A673 (cell line): ENCODE results near the gene RPS19.

Source experiments
- EZH2 ChIP-seq: fragments of 200-600 bp; sonication (generic); IDR thresholded peaks from 2 replicates; pipeline ENCODE4 v1.6.1; 2017; ENCODE audit warnings: borderline replicate concordance, low read depth, mild to moderate bottlenecking, mixed read lengths, antibody characterized with exemption, low read length; ENCODE audit not compliant: poor library complexity, severe bottlenecking
- TF ChIP-seq, protein P1 (sequence below): fragments of 300-800, 200-600 bp; sonication (generic); conservative IDR thresholded peaks from 2 replicates; pipeline ENCODE4 v1.5.1; 2017; ENCODE audit warnings: low read depth, mild to moderate bottlenecking, antibody characterized with exemption, low read length, moderate library complexity, mixed read lengths

DNA sequence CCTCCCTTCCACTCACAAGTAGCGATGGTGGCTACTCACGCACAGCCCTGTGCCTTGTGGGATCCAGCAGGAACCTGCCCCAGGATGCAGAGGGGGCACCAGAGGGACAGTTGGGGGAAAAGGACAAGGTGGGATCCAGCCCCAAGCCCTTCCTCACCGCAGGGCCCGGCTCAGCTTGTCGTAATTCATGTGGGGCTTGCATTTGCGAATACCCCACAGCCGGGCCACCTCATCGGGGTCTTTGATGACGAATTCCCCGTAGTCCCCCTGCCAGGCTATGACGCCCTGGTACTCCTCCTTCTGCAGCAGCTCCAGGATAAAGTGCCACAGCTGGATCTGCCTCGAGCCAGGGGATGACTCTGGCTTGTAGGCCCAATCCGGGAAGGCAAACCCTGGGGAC lies 49.7 kb downstream of the RPS19 start:
- TF ChIP-seq, protein P1, sequence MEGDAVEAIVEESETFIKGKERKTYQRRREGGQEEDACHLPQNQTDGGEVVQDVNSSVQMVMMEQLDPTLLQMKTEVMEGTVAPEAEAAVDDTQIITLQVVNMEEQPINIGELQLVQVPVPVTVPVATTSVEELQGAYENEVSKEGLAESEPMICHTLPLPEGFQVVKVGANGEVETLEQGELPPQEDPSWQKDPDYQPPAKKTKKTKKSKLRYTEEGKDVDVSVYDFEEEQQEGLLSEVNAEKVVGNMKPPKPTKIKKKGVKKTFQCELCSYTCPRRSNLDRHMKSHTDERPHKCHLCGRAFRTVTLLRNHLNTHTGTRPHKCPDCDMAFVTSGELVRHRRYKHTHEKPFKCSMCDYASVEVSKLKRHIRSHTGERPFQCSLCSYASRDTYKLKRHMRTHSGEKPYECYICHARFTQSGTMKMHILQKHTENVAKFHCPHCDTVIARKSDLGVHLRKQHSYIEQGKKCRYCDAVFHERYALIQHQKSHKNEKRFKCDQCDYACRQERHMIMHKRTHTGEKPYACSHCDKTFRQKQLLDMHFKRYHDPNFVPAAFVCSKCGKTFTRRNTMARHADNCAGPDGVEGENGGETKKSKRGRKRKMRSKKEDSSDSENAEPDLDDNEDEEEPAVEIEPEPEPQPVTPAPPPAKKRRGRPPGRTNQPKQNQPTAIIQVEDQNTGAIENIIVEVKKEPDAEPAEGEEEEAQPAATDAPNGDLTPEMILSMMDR: no peak
- TF ChIP-seq EZH2: no peak
